ENCODE results near the gene CFAP45. TPM values are rescaled to one million over a fixed set of nuclear protein-coding genes. Genes with fewer than 3 reads are reported as not detected.

CFAP45 gene
- total RNA-seq, 1 donor from 2014 or later, result not detected

- ATAC-seq, result peak; percentile 49
- DNase-seq (ENCODE audit: low spot score), result peak; percentile 72
Observed at GRCh38 chr1:159881622-159882526, 18.1 kb downstream of the CFAP45 start.

- DNase-seq (ENCODE audit: low spot score) (no peak), ATAC-seq (no peak)
Observed at GRCh38 chr1:159880430-159880829, 19.5 kb downstream of the CFAP45 start.

GRCh38 chr1:159879977-159880376 lies 20.0 kb downstream of the CFAP45 start:
- DNase-seq (ENCODE audit: low spot score) (no peak), ATAC-seq (peak; percentile 19)

GRCh38 chr1:159879136-159879535 lies 20.8 kb downstream of the CFAP45 start:
- ATAC-seq, result no peak
- DNase-seq (ENCODE audit: low spot score), result no peak

- ATAC-seq (no peak), DNase-seq (ENCODE audit: low spot score) (no peak)
Observed at GRCh38 chr1:159877695-159878444, 22.1 kb downstream of the CFAP45 start.

- DNase-seq (ENCODE audit: low spot score) (no peak), ATAC-seq (no peak)
Observed at GRCh38 chr1:159873530-159874143, 26.3 kb downstream of the CFAP45 start.

- no peak for ATAC-seq
- DNase-seq (ENCODE audit: low spot score), result no peak
Observed at GRCh38 chr1:159872891-159873290, 27.1 kb downstream of the CFAP45 start.

- ATAC-seq, result no peak
- no peak for DNase-seq (ENCODE audit: low spot score)
Observed at GRCh38 chr1:159870704-159871103, 29.3 kb downstream of the CFAP45 start.

- ATAC-seq (no peak), DNase-seq (ENCODE audit: low spot score) (no peak)
Observed at GRCh38 chr1:159869607-159870006, 30.4 kb downstream of the CFAP45 start.

- no peak for DNase-seq (ENCODE audit: low spot score)
- ATAC-seq, result no peak
Observed at GRCh38 chr1:159869173-159869572, 30.8 kb downstream of the CFAP45 start.

GRCh38 chr1:159868766-159869165 lies 31.2 kb downstream of the CFAP45 start:
- ATAC-seq, result no peak
- DNase-seq (ENCODE audit: low spot score), result no peak

GRCh38 chr1:159867664-159868026 lies 32.3 kb downstream of the CFAP45 start:
- ATAC-seq (peak; percentile 91), DNase-seq (ENCODE audit: low spot score) (peak; percentile 70)

- DNase-seq (ENCODE audit: low spot score) (peak; percentile 70), ATAC-seq (peak; percentile 77)
Observed at GRCh38 chr1:159866905-159867663, 32.9 kb downstream of the CFAP45 start.

- DNase-seq (ENCODE audit: low spot score) (no peak), ATAC-seq (no peak)
Observed at GRCh38 chr1:159866066-159866465, 33.9 kb downstream of the CFAP45 start.

- DNase-seq (ENCODE audit: low spot score) (no peak), ATAC-seq (no peak)
Observed at GRCh38 chr1:159864262-159864661, 35.7 kb downstream of the CFAP45 start.

- no peak for ATAC-seq
Observed at GRCh38 chr1:159862557-159862956, 37.4 kb downstream of the CFAP45 start, which contains the start of gene VSIG8. TSS of gene VSIG8 (minus strand) at chr1:159862657. CDS start at chr1:159862521, 136 bp downstream.

GRCh38 chr1:159862031-159862430 lies 37.9 kb downstream of the CFAP45 start:
- DNase-seq (ENCODE audit: low spot score) (no peak), ATAC-seq (no peak)

More at GRCh38 chr1:159862557-159862956, 37.4 kb downstream of the CFAP45 start, which contains the start of gene VSIG8:
- DNase-seq (ENCODE audit: low spot score), result no peak

- no peak for ATAC-seq
- DNase-seq (ENCODE audit: low spot score), result no peak
Observed at GRCh38 chr1:159861218-159861617, 38.7 kb downstream of the CFAP45 start.

GRCh38 chr1:159860456-159860855 lies 39.5 kb downstream of the CFAP45 start:
- no peak for ATAC-seq
- DNase-seq (ENCODE audit: low spot score), result no peak

GRCh38 chr1:159859767-159860322 lies 40.1 kb downstream of the CFAP45 start:
- DNase-seq (ENCODE audit: low spot score) (no peak), ATAC-seq (no peak)

Data from left lobe of liver (tissue), 2 donors.